Lower leg skin (tissue), 4 donors: ENCODE results near the gene RIMBP3C. TPM values are rescaled to one million over a fixed set of nuclear protein-coding genes. Genes with fewer than 3 reads are reported as not detected.
"Not testable (repeated sequence)": the region's sequence is repeated elsewhere in the genome, so short reads cannot be mapped to it uniquely, and the experiment has no call there.

Experiments used
- DNase-seq, 2 donors: peaks; one replicate each; pipeline ENCODE4 v3.0.0-alpha.2; 2019; ENCODE audit warnings: low spot score in 2 of 2
- H3K4me3 ChIP-seq: fragments of 200-600 bp; sonication (generic); 2 replicates; pipeline ENCODE4 v1.5.1; 2017; ENCODE audit warnings: mild to moderate bottlenecking, low read depth; ENCODE audit not compliant: poor library complexity, severe bottlenecking
- POLR2A ChIP-seq, 2 donors: fragments of 450-650 bp; IDR thresholded peaks; one replicate each; pipeline ENCODE4 v1.6.1; 2016 to 2017; ENCODE audit warnings: antibody characterized with exemption in 2 of 2, mild to moderate bottlenecking in 1 of 2, moderate library complexity in 1 of 2
- WGBS, 2 donors: methylation state at CpG; one replicate each; pipeline ENCODE4 v1.1.5; 2018; 5-methylcytosine and 5-hydroxymethylcytosine counted together
- intact Hi-C: fragments of 100-400 bp; cut with DNase I; formaldehyde crosslinking; loops from one replicate; pipeline ENCODE4 v1.15.0; 2023; ENCODE audit warnings: low total_unique reads
- total RNA-seq, 4 donors: library from RNA; depleted of rRNA; stranded (reverse); fragments of >200 nt; gene quantifications; one replicate each; pipeline ENCODE4 v1.1.0, GENCODE V29; 2016
- TF ChIP-seq, protein P1 (sequence below), 3 donors: fragments of 450-650 bp; IDR thresholded peaks; one replicate each; pipeline ENCODE4 v1.5.1; 2016; ENCODE audit warnings: antibody characterized with exemption in 3 of 3, mild to moderate bottlenecking in 3 of 3, moderate library complexity in 2 of 3

The RIMBP3C gene
- total RNA-seq, 4 donors from 2014 or later = 0.20 to 0.30 TPM; not detected in 2

DNA sequence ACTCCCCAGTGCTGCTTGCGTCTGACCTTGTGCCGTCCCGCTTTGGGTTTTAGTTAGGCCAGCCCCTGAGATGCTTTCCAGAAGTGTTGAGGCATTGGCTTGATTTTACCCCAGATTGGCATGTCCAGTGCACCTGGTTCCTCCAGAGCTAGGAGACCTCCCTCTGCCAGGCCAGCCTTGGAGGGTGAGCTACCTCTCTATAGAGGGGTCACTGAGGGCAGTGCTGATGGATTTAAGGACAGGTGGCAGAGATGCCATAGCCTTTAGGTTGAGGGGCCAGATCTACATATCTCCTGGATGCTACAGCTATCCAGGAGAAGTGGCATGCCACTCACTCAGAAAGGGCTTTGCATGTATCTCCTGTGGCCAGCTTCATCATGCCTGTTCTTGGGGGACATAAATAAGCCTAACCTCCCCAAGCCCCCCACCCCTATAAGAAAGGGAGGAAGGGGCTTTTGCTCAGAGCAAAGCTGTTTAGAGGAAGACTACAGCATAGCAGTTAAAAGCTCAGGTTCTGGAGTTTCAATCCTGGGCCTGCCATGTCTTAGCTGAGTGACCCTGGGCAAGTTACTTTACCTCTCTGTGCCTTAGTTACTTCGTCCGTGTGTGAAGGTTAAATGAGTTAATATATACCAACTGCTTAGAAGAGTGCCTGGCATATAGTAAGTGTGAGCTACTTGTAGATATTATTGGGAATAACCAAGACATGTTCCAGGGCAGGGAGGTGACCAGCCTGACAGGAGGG lies 22.7 kb upstream of the RIMBP3C start:
- DNase-seq = no peak
- intact Hi-C loops = no loop called here
- no peak overlapping the region for H3K4me3 ChIP-seq
- TF ChIP-seq POLR2A (IDR thresholded peaks at IDR 0.05) = no peak
- 72 to 87% methylated on average over 5 of the region's 5 CpGs for WGBS, 2 donors

DNA sequence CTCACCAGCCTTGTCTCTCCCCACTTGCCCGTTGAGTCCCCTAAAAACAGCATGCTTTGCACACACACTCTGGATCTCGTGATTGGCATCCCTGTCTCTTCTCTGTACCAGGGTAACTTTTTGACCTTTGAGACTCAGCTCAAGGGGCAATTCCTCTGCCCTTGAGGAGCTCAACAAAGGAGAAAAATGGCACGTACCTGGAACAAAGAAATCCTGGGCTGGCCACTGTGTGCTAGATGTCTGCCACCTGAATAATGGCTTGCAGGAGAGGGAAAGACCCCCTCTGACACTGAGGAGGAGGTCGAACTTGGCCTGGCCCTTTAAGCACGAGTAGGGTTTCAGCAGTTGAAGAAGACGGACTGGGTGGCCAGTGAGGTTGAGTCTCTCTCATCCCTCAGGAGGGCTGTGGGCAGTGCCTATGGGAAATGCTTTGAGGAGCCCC lies 22.1 kb upstream of the RIMBP3C start:
- no peak for TF ChIP-seq POLR2A (IDR thresholded peaks at IDR 0.05)
- TF ChIP-seq, protein P1, sequence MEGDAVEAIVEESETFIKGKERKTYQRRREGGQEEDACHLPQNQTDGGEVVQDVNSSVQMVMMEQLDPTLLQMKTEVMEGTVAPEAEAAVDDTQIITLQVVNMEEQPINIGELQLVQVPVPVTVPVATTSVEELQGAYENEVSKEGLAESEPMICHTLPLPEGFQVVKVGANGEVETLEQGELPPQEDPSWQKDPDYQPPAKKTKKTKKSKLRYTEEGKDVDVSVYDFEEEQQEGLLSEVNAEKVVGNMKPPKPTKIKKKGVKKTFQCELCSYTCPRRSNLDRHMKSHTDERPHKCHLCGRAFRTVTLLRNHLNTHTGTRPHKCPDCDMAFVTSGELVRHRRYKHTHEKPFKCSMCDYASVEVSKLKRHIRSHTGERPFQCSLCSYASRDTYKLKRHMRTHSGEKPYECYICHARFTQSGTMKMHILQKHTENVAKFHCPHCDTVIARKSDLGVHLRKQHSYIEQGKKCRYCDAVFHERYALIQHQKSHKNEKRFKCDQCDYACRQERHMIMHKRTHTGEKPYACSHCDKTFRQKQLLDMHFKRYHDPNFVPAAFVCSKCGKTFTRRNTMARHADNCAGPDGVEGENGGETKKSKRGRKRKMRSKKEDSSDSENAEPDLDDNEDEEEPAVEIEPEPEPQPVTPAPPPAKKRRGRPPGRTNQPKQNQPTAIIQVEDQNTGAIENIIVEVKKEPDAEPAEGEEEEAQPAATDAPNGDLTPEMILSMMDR (IDR thresholded peaks at IDR 0.05) = no peak

DNA sequence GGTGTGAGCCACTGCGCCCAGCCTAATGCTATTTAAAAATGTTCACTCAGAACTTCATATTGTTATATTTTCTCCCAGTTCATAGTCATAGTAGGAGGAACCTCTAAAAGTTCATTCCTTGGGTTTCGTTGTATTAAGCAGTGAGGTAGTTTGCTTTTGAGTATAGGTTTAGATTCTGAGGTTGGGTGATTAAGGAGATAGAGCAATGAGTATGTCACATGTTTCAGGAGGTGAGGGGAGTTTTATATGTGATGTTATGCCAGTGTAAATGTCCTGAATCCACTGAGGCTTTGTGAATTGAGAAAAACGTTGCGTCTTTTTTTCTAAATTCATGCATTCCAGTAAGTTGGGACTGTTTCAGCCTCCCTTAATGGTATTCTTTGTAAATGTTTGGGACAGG lies 20.4 kb upstream of the RIMBP3C start:
- H3K4me3 ChIP-seq = no peak overlapping the region
- intact Hi-C loops = no loop called here
- whole genome bisulfite sequencing, 2 donors = 91% methylated on average over 4 of the region's 4 CpGs
- no peak for DNase-seq
- TF ChIP-seq, protein P1 (IDR thresholded peaks at IDR 0.05) = no peak
- TF ChIP-seq POLR2A (IDR thresholded peaks at IDR 0.05) = no peak

More for the DNA sequence above, 22.1 kb upstream of the RIMBP3C start:
- DNase-seq = no peak
- intact Hi-C loops = no loop called here
- H3K4me3 ChIP-seq = no peak overlapping the region
- 72 to 78% methylated on average over 6 of the region's 6 CpGs for WGBS, 2 donors

DNA sequence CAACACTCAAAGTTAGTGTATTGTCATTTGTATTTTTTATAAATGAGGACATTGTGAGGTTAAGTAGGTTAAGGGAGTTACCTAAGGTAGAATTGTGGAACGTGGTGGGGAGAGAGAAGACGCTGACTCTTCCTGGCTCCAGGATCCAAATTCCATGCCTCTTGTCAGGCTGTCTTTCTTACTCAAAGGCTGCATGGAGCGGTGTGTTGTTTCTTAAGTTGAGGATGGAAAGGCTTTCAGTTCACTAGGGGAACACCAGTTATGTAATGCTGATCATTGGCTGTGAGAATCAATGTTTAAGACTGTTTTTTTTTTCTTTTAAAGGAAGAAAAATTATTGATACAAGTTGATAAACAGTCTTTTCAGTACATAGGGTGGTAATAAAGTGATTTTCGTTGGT lies 19.1 kb upstream of the RIMBP3C start:
- intact Hi-C loops = no loop called here
- 42 to 55% methylated on average over 4 of the region's 4 CpGs for WGBS, 2 donors
- TF ChIP-seq, protein P1 (IDR thresholded peaks at IDR 0.05) = no peak
- TF ChIP-seq POLR2A (IDR thresholded peaks at IDR 0.05) = no peak
- no peak overlapping the region for H3K4me3 ChIP-seq
- DNase-seq = no peak

DNA sequence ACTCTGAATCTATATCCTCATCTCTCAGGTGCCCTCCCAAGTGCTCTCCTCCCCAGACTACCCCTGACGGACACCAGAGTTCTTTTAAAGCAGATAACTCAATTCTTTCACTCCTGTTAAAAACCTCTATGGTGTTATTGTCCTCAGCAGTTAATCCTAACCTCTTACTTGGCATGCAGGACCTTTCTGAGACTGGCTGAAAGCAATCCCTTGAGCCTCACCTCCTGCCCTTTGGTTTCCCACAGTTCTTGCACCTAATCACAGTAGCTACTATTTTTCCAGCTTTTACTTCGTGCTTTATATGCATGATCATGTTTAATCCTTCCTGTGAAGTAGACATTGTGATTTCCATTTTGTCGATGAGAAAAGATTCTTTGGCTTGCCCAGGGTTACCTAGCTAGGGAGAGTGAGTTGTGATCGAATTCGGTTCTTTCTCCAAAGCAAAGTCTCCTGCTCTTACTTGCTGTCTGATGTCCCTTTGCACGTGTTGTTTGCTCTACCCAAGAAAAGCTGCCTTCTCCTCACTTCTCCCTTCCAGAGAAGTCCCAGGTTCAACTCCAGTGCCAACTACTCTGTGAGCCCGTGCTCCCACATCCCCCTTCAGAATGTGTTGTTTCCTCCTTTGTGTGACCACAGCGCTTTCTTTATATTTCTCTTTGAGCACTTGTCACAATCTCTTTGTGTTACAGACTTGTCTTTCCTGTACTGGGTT lies 18.4 kb upstream of the RIMBP3C start:
- no peak for TF ChIP-seq POLR2A (IDR thresholded peaks at IDR 0.05)
- TF ChIP-seq, protein P1 (IDR thresholded peaks at IDR 0.05) = no peak
- no peak for DNase-seq
- no peak overlapping the region for H3K4me3 ChIP-seq
- WGBS, 2 donors = 62 to 67% methylated on average over 8 of the region's 8 CpGs
- intact Hi-C loops = no loop called here

DNA sequence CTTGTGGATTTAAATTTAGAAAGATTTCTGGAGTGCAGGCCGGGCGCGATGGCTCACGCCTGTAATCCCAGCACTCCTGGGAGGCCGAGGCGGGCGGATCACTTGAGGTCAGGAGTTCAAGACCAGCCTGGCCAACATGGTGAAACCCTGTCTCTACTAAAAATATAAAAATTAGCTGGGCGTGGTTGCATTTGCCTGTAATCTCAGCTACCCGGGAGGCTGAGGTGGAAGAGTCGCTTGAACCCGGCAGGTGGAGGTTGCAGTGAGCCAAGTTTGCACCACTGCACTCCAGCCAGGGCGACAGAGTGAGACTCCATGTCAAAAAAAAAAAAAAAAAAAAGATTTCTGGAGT lies 17.8 kb upstream of the RIMBP3C start:
- WGBS, 2 donors = 36 to 40% methylated on average over 12 of the region's 12 CpGs
- H3K4me3 ChIP-seq = peak overlapping the region; percentile 69
- DNase-seq, intact Hi-C loops: not testable (repeated sequence)
